HuH-7.5 (cell line): ENCODE measurements around the gene SLC35E3.
"Not testable (repeated sequence)": the region's sequence is repeated elsewhere in the genome, so short reads cannot be mapped to it uniquely, and the experiment has no call there.

ENCODE experiments used
- DNase-seq: peaks from one replicate; pipeline ENCODE4 v3.0.0; 2011; ENCODE audit warnings: low spot score

SLC35E3 gene

GRCh38 chr12:68814490-68815231, 68.7 kb downstream of the SLC35E3 start:
- DNase-seq: no peak

GRCh38 chr12:68815232-68815927, 69.4 kb downstream of the SLC35E3 start:
- no peak for DNase-seq

- DNase-seq: no peak
Measured at GRCh38 chr12:68815928-68816800, 70.2 kb downstream of the SLC35E3 start.

- DNase-seq: not testable (repeated sequence)
Measured at GRCh38 chr12:68819481-68819880, 73.5 kb downstream of the SLC35E3 start.

- no peak for DNase-seq
Measured at GRCh38 chr12:68821357-68822188, 75.6 kb downstream of the SLC35E3 start.

GRCh38 chr12:68823696-68824095, 77.7 kb downstream of the SLC35E3 start:
- DNase-seq: no peak

- no peak for DNase-seq
Measured at GRCh38 chr12:68824131-68824530, 78.2 kb downstream of the SLC35E3 start.

GRCh38 chr12:68824597-68825250, 78.7 kb downstream of the SLC35E3 start:
- no peak for DNase-seq

- no peak for DNase-seq
Measured at GRCh38 chr12:68825569-68826217, 79.7 kb downstream of the SLC35E3 start.

GRCh38 chr12:68827895-68828671, 82.1 kb downstream of the SLC35E3 start:
- no peak for DNase-seq

GRCh38 chr12:68828672-68829068, 82.7 kb downstream of the SLC35E3 start:
- no peak for DNase-seq
